ENCODE data around the gene SFRP5. TPM values are rescaled to one million over a fixed set of nuclear protein-coding genes. Genes with fewer than 3 reads are reported as not detected.

The SFRP5 gene
- polyA plus RNA-seq, 1 donor, result 0.94 TPM

- no peak for DNase-seq
Measured at GRCh38 chr10:97785231-97785630, 13.4 kb upstream of the SFRP5 start.

- no peak for DNase-seq
Measured at GRCh38 chr10:97784200-97784810, 12.5 kb upstream of the SFRP5 start.

DNA sequence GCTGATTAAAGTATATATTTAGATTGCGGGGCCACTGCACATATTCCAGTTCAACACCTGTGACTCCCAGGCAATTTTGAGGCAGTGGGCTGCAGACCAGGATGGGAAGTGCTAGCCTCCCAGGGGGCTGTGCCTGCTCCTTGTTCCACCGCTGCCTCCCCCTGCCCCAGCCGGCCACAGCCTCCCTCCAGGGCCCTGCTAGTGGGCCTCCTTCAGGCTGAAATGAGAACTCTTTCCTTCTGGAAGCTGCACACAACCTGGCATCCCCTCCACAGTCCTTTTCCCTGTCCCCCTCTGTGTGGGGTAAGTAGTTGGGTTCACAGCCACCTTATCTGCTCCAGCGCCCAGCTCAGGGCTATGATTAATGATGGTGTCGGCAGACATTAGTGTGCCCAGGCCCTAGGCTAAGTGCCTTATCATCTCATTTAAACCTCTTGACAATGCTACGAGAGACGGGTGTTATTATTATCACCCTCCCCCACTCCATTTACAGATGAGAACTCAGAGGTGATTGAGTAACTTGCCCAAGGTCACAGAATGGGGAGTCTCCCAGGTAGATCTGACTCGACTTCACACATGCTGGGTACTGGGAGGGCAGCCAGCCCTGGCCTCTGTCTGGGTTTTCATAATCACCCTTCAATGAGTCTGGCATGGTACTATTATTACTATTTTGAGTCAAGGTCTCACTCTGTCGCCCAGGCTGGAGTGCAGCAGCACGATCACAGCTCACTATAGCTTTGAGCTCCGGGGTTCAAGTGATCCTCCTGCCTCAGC lies 10.8 kb upstream of the SFRP5 start:
- DNase-seq, result no peak

DNA sequence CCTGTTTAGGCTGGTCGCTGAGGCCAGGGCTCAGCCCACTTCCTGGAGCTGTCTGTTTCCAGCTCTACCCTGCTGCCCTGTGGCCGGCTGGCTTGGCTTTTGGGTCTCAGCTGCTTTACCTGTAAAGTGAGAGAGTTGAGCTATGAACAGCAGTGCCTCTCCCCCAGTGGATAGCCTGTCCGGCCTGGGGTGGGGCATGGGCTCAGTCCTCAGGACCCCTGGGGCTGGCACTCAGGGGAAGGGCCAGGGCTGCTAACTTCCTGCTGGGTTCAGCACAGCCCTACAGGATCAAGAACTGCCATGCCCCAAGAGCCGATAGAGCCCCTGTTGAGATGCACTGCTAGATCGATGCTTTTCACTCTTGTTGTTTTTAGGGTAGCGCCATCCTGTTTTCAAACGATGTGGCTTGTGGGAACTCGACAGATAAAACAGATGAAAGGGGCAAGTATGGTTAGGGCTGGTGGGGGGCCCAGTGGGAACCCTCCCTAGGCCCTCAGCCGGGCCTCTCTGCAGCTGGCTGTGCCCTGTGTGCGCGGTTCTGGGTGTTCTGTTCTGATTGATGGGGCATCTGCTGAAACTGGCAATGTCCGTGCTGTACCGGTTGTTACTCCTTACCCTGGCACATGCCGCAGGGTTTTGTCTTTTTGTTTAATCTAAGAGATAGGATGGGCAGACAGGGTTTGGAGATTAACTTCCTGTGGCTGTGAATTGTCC lies 10.0 kb upstream of the SFRP5 start:
- DNase-seq, result no peak

DNA sequence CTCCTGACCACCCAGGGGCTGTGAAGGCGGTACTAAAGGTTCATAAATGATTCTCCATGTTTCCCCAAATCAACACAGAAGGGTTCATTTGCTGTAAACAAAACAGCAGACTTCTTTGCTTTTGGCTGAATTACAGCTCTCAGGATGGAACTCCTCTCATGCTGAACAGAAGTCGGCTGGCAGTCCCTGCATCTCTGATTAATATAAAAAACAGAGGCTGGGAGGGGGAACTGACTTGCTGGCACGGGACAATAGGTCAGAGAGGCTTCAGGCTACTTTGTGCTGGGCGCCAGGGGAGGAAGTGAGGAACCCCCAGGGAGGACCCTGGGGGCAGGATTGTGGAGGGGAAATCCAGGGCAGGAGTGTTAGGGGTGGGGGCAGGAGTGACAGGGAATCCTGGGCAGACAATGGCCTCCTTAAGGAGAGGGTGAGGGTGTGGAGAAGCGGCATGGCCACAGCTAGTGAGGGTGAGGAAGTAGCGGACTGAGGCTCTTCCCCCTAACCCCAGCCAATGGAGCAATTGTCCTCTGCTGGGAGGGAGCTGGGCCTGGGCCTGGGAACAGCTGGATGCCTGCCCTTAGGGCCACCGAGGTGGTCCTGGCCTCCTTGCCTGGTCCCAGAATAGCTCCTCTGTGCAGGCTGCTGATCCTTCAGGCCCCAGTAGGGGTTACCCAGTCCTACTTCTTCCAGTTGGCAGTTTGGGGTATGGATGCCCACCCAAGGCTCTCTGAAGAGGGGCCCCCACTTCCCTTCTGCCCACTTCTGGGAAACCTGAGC lies 9.2 kb upstream of the SFRP5 start:
- peak; percentile 17 for DNase-seq

DNA sequence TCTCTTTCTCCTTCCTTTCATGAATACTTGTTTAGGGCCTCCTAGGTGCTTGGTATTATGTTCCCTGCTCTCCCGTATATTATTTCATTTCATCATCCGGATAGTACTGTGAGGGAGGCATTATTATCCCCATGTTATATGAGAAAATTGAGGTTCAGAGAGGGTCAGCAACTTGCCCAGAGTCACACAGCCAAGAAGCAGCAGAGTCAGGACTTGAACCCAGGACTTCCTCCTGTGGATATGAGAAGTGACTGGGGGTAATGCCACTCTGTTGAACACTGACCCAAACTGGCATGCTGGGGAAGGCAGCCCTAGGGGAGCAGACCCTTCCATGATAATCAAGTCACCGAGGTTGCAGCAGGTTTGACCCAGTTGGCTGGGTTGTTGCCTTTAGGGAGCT lies 8.2 kb upstream of the SFRP5 start:
- DNase-seq, result no peak

- DNase-seq, result no peak
Measured at GRCh38 chr10:97779492-97779891, 7.7 kb upstream of the SFRP5 start.

DNA sequence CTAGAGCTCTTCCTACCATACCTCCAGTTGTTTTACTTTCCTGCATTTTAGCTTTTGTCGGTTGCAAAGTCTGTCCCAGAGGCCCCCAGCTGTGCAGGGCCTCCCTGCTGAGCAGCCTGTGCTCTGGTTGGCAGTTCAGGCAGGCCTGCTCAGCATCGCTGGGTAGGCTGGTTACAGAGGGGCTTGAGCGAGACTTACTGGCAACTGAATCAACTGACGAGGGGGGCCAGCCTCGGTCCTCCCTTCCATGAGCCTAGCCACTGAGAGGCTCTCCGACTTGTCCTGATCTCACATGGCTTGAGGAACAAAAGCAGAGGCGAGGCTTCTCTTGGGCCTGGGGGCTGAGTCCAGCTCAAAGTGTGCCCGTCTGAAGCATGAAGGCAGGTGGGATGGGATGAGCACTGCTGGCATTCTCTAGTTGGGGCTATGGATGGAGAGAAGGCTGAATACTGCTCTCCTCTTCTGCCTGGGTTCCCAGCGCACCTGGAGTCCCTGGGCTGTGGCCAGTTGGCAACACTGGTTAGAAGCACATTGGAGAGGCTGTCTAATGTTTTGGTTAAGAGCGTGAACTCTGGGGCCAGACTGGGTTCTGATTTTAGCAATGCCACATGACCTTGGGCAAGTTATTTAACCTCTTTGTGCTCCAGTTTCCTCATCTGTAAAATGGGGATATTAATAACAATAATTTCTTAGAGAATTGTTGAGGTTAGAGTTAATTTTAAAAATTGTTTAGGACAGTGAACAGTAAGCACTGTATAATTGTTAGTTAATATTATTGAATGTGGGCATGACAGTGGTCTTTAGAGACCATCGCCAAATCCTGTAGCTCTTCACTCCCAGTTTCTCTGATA lies 6.9 kb upstream of the SFRP5 start:
- DNase-seq, result no peak

DNA sequence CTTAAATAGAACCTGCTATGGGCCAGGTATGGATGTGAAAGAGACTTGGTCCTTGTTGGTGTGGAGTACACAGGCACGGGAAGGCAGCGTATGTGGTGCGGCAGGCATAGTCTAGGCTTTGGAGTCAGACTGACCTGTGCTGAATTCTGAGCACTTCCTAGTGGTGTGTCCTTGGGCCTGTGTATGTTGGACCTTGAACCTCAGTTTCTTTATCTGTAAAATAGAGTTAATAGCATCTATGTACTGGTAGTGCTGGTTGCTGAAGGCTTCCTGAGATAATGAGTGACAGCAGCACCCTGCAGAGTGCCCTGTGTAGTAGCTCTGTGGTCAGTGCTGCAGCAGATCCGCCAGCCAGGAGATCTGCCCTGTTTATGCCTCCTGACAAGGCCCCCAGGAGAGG lies 5.3 kb upstream of the SFRP5 start:
- no peak for DNase-seq

DNA sequence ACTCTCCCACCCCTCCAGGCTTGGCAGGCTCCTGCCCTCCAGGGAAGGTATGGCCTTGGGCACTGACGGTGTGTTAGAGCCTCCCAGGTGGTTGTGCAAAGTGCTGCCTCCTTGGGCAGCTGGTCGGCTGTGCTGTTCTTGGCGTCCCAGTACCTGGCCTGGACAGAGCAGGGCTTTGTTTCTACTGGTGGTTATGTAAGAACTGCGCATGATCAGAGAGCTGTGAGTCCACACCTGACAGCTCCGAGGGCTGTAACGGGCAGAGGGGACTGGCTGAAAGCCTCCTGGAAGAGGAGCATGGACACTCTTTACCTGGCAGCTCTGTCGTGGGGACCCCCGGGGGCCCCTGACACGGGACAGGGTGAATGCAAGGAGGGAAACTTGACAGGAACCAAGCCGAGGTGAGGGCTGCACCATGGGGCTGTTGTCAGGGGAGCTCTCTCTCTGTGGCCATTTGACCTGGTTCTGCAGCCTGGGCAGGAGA lies 3.1 kb upstream of the SFRP5 start:
- DNase-seq, result no peak

- DNase-seq, result no peak
Measured at GRCh38 chr10:97773096-97773495, 1.3 kb upstream of the SFRP5 start.

DNA sequence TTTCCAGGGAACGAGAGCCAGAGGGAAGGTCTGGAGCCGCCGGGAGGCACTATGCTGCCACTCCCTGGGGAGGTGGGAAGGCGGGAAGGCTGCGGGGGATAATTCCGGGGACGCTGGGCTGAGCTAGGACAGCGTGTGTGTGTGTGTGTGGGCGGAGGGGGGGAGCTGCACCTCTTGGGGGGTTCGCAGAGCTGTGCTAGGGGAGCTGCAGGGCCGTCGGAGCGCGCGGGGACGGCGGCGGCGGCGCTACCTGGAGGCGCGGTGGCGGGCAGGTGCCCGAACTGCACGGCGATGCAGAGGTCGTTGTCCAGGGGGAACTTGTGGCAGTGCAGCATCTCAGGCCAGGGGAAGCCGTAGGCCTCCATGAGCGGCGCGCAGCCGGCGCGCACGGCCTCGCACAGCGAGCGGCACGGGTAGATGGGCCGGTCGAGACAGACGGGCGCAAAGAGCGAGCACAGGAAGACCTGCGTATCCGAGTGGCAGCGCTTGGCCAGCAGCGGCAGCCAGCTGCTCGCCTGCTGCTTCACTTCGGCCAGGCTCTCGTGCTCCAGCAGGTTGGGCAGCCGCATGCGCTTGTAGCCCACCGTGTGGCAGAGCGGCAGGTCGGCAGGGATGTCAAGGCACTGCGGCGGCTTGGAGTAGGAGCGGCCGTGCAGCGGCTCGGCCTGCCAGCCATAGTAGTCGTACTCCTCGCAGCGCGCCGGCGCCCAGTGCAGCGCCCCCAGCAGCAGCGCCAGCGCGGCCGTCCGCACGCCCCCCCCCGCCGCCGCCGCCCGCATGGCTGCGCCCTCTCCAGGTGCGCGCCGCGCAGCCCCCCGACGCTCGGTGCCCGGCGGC lies 526 bp downstream of the SFRP5 start:
- no peak for DNase-seq

DNA sequence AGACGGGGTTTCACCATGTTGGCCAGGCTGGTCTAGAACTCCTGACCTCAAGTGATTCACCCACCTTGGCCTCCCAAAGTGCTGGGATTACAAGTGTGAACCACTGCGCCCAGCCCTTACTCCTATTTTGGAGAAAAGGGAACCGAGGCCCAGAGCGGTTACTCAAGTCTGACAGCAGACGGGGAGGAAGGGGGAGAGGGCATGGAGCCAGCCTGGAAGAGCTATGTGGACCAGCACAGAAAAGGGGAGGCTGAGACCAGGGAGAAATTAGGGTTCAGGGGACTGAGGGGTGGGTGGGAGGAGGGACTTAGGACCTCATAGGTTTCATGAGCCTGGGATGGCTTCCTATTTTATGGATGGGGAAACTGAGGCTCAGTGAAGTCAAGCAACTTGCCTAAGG lies 1.5 kb downstream of the SFRP5 start:
- no peak for DNase-seq

DNA sequence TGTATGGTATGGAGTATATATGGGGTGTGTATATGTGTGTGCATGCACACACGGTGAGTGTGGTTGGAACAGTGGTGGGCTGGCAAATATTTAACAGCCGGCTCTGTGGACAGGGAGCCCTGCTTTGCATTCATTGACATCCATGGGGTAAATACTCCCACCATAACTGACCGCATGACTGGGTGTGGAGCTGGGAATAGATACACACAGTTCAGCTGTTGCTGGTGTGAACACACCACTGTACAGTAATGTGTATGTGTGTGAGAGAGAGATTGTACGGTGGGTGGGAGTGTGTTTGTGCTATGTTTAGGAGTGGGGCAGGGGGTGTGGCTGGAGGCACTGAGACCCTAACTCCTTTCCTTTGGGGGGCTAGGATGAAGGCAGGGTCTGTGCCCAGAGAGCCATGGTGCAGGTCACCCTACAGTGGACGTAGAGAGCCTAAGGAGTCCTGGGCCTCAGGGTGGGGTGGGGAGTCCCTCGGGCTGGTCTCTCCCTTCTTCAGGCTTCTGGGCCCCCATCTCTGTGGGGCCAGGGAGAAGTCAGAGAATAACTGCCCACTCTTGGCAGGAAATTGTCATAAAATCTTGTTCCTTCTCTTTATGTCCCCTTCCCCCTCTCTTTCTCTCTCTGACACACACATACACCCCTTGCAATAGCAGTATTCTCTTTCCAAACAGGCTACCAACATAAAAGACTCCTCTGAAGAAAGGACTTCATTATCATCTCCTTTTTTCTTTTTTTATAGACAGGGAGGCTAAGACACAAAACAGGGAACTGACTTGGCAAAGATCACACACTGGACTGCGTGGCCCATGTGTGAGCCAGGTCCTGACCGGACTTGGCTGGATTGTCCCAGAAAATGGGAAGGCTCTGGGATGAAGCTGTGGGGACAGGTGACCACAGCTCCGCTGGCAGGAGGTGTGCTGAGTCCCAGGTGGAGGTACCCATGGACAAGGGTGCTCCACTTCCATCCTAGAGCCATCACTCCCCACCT lies 3.2 kb downstream of the SFRP5 start:
- no peak for DNase-seq

- DNase-seq, result no peak
Measured at GRCh38 chr10:97766996-97767924, 4.5 kb downstream of the SFRP5 start.

DNA sequence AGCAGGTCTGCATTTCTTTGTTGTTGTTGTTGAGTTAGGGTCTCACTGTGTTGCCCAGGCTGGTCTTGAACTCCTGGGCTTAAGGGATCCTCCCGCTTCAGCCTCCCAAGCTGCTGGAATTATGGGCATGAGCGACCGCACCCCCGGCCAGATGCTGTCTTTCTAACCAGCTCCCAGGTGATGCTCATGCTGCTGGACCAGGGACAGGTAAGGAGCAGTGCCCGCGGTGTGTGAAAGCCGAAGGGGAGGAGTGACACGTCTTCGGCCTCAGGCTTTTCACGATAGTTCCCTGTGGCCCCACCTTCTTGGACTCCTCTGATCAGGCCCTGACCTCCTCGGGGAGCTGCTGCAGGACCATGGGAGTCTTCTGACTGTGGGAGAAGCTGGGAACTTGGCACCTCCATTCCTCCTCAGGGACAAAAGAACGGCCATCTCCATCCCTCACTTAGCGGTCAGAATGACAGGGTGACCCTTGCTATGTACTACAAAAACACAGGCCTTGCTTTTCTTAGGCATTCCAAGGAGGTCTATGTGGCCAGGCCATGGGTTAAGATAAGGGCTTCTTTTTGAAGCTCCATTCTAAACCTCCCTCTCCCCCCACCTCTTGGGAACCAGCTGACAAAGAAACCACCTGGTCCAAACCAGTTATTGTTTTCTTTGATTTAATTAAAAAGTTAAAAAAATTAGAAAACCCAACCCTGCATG lies 5.5 kb downstream of the SFRP5 start:
- no peak for DNase-seq

GRCh38 chr10:97765201-97765600 lies 6.6 kb downstream of the SFRP5 start:
- peak; percentile 19 for DNase-seq

DNA sequence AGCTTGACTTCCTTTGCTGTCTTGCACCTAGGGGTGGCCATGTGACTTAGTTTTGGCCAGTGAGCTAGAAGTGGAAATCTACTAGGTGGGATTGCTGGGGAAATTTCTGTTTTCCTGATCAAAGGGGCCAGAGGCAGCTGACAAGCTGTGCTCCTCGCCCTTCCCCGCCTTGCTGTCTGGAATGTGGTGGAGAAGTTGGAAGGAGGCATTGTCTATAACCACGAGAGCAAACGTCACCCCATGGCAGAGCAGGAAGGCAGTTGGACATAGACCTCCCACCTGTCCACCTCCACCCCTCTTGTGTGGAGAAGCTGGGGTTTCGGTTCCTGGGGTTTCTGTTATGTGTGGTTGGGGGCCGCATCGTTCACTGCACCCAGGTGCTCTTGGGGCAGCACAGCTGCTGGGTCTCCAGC lies 7.3 kb downstream of the SFRP5 start:
- DNase-seq, result no peak
